ENCODE measurements around the gene POLR3E. TPM values are rescaled to one million over a fixed set of nuclear protein-coding genes. Genes with fewer than 3 reads are reported as not detected.

Gene POLR3E
- total RNA-seq, 1 donor from 2014 or later, result 97.1 TPM

DNA sequence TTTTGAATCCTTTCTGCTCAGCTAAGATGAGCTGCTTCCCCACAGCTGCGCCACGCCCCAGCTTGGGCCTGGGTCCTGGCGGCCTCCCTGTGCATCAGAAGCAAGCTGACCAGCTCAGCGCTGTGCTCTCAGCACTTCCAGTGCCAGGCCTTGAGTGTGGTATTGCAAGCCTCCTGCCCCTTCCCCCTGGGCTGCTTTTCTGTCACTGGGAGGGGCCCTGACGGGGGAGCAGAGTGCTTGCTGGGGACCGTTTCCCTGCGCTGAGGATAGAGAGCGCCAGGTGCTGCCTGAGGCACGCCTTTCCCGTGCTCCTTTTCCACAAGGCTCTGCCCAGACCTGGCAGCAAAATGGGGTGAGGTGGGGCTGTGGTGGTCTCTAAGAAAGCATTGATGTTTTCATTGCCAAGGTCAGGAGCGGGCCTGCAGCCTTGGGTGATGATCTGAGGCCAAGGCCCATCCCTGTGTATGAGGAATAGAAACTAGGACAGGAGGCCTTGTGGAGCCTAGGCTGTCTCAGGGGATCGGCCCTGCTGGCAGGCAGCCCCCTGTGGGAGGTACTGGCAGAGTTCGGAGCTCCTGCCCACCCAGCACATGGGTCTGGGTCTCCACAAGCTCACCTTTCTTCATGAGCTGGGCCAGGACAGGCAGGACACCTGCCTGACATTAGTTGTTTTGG is 29.7 kb downstream of the POLR3E start:
- H3K36me3 Mint-ChIP-seq (ENCODE audit: low read depth), result peaks cover 96% of the 10 kb centered on the region
- H3K4me1 Mint-ChIP-seq, result no peaks in the 10 kb centered on the region
- no peak overlapping the region for H3K27ac Mint-ChIP-seq
- no peak overlapping the region for H3K4me3 Mint-ChIP-seq
- TF ChIP-seq, protein P1, sequence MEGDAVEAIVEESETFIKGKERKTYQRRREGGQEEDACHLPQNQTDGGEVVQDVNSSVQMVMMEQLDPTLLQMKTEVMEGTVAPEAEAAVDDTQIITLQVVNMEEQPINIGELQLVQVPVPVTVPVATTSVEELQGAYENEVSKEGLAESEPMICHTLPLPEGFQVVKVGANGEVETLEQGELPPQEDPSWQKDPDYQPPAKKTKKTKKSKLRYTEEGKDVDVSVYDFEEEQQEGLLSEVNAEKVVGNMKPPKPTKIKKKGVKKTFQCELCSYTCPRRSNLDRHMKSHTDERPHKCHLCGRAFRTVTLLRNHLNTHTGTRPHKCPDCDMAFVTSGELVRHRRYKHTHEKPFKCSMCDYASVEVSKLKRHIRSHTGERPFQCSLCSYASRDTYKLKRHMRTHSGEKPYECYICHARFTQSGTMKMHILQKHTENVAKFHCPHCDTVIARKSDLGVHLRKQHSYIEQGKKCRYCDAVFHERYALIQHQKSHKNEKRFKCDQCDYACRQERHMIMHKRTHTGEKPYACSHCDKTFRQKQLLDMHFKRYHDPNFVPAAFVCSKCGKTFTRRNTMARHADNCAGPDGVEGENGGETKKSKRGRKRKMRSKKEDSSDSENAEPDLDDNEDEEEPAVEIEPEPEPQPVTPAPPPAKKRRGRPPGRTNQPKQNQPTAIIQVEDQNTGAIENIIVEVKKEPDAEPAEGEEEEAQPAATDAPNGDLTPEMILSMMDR (IDR thresholded peaks at IDR 0.05), result no peak
- DNase-seq, result no peak
- intact Hi-C loops (cut with micrococcal nuclease), result no loop called here
- POLR2A ChIA-PET, result no interaction called here
- H3K9me3 Mint-ChIP-seq, result no peaks in the 10 kb centered on the region
- no peaks in the 10 kb centered on the region for H3K27me3 Mint-ChIP-seq
- CTCF ChIA-PET, result no interaction called here
- ATAC-seq (ENCODE audit: low read depth), result no peak

DNA sequence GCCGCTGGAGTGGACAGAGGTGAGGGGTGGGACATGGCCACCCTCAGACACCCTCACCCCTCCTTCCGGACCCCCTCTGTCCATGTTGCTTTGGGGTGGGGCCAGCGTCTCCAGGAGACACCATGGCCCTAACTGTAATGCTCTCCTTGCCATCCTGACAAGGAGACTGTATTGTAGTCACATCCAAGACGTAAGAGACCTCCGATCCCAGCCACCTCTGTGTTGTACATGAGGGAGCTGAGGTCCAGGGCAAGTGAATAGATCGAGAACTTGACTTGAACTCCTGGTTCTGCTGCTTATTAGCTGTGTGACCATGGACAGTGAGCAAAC is 30.2 kb downstream of the POLR3E start:
- Mint-ChIP-seq H3K27me3 (no peaks in the 10 kb centered on the region), H3K36me3 (ENCODE audit: low read depth) (peaks cover 97% of the 10 kb centered on the region), H3K4me3 (no peak overlapping the region), H3K4me1 (no peaks in the 10 kb centered on the region), H3K27ac (no peak overlapping the region), H3K9me3 (no peaks in the 10 kb centered on the region)
- no peak for DNase-seq
- ChIA-PET CTCF (no interaction called here), POLR2A (no interaction called here)
- ATAC-seq (ENCODE audit: low read depth), result no peak
- TF ChIP-seq, protein P1 (IDR thresholded peaks at IDR 0.05), result no peak
- intact Hi-C loops (cut with micrococcal nuclease), result no loop called here

DNA sequence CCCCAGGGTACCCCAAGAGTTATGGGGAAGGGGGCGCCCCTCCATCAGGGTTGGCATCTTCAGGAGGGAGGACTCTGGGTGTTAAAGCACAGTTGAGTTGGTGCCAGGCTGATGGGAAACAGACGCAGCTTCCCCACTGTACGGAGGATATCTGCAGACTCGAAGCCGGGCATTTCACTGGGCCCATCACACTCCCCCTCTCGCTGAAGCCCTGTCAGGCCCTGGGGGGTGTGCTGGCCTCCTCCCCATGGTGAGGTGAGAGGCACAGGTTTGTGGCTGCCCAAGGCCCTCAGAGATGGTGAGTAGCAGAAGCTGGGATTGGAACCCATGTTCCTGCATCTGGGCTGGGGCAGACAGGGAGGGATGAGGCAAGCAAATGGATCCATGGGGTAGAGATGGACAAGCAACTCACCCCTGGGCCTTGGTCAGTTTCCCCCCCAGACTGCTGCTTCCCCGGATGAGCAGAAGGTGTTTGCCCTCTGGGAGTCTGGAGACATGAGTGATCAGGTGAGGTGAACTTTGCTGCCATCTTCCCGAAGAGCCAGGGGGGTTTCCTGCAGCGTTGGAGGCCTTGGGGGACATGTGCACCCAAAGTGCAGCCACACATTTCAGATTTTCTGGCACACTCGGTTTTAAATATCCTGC is 31.0 kb downstream of the POLR3E start:
- Mint-ChIP-seq H3K36me3 (ENCODE audit: low read depth) (peaks cover 92% of the 10 kb centered on the region), H3K9me3 (no peaks in the 10 kb centered on the region), H3K4me3 (no peak overlapping the region), H3K27me3 (no peaks in the 10 kb centered on the region), H3K27ac (no peak overlapping the region), H3K4me1 (no peaks in the 10 kb centered on the region)
- no peak for ATAC-seq (ENCODE audit: low read depth)
- no peak for DNase-seq
- TF ChIP-seq, protein P1 (IDR thresholded peaks at IDR 0.05), result no peak
- ChIA-PET POLR2A (no interaction called here), CTCF (no interaction called here)
- intact Hi-C loops (cut with micrococcal nuclease), result no loop called here

DNA sequence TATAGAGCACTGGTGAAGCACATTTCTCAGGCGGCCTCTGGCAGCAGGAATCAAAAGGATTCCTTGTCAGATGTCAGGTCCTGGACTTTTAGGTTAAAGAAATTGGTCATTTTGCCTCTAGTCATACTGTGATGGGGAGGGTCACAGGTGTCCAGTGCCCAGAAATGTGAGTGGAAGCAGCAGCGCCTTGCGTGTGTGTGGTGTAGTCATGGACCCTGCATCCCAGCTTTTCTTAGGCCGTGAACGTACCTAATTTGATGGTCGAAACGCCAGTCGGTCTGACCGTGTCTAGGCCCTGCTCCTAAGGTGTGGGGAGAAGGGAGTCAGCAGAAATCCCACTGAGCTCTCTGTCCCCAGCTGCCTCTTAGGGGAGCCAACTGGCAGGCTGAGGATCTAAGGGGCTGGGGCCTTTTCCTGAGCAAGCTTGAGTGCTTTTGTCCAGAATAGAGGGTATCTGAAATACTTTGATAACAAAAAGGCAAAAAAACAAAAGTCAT is 32.0 kb downstream of the POLR3E start:
- ChIA-PET POLR2A (interaction anchor here (0.7 kb wide), 1 partner anchor 8 kb away, joined by 3 read pairs; no protein-coding TSS in a partner anchor), CTCF (interaction anchor here (1.1 to 1.5 kb wide), 2 partner anchors 8 to 10 kb away, joined by 4 read pairs; no protein-coding TSS in a partner anchor)
- intact Hi-C loops (cut with micrococcal nuclease), result no loop called here
- TF ChIP-seq, protein P1 (IDR thresholded peaks at IDR 0.05), result no peak
- H3K36me3 Mint-ChIP-seq (ENCODE audit: low read depth), result peaks cover 92% of the 10 kb centered on the region
- DNase-seq (no peak), ATAC-seq (ENCODE audit: low read depth) (no peak)
- H3K27ac Mint-ChIP-seq, result no peak overlapping the region
- no peaks in the 10 kb centered on the region for H3K27me3 Mint-ChIP-seq
- no peaks in the 10 kb centered on the region for H3K9me3 Mint-ChIP-seq
- H3K4me1 Mint-ChIP-seq, result no peaks in the 10 kb centered on the region
- no peak overlapping the region for H3K4me3 Mint-ChIP-seq

DNA sequence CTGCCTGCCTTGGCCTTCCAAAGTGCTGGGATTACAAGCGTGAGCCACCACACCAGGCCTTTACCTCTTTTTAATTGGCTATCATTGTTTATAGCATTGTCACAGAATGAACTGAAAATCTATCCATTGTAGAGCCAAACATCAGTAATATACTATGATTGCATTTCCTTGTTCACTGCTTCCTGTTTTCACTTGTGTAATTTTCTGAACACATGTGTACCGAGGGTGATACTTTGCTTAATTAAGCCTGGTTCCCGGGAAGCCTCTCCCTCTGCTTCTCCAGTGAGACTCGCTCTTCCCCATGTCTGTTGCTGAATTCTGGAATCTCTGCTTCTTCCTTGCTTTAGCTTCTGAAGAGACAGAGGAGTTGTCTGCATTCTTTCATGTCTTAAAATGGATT is 33.1 kb downstream of the POLR3E start:
- H3K4me3 Mint-ChIP-seq, result no peak overlapping the region
- no peaks in the 10 kb centered on the region for H3K4me1 Mint-ChIP-seq
- intact Hi-C loops (cut with micrococcal nuclease), result no loop called here
- ChIA-PET CTCF (interaction anchor here (1.5 kb wide), 1 partner anchor 11 kb away, joined by 4 read pairs; no protein-coding TSS in a partner anchor), POLR2A (no interaction called here)
- DNase-seq (no peak), ATAC-seq (ENCODE audit: low read depth) (no peak)
- H3K27ac Mint-ChIP-seq, result no peak overlapping the region
- TF ChIP-seq, protein P1 (IDR thresholded peaks at IDR 0.05), result no peak
- peaks cover 93% of the 10 kb centered on the region for H3K36me3 Mint-ChIP-seq (ENCODE audit: low read depth)
- H3K9me3 Mint-ChIP-seq, result peaks cover 2% of the 10 kb centered on the region
- no peaks in the 10 kb centered on the region for H3K27me3 Mint-ChIP-seq

Data from activated B cell treated with CpG ODN at 0.5 μM for 24 hours (primary cell).